NCI-H774 (cell line): ENCODE results near the gene OFD1.
"Not testable (repeated sequence)": the region's sequence is repeated elsewhere in the genome, so short reads cannot be mapped to it uniquely, and the experiment has no call there.

Experiments
- DNase-seq: peaks from one replicate; lab custom pipeline; 2025; lab: John Stamatoyannopoulos, UW

The OFD1 gene

DNA sequence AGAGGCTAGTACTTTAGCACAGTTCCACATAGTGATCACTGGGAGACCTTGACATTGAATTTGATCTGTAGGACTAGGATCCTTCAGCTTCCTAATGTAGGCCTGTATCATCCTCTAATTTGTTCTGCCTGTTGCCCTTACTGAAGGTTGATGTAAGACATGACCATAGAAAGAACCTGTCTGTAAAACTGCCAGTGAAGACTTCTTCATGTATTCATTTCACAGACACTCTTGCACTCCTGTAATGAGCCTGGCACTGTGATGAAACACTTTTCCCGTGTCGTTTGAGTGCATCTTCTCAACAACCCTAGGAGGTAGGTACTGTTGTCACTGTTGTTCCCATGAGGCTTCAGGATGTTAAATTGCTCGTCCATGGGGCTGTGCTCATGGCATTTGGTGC lies 31.0 kb upstream of the OFD1 start:
- DNase-seq = no peak

DNA sequence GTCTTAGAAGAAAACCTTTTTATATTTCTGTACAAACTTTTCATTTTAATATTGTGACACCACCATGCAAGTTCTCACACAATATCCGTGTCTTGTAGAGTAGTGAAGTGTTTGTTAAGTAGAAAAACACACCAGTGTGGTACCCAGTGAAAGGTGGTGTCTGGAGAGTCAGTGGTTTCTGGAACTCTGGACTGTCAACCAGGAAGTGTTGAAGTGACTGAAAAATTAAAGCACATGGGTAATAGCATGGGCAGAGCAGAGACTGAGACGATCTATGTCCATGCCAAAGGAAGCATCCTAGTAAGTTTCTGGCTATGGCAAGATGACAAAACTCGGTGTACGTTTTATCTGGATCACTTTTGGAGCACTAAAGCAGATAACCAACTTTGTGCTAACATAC lies 23.4 kb upstream of the OFD1 start:
- no peak for DNase-seq

DNA sequence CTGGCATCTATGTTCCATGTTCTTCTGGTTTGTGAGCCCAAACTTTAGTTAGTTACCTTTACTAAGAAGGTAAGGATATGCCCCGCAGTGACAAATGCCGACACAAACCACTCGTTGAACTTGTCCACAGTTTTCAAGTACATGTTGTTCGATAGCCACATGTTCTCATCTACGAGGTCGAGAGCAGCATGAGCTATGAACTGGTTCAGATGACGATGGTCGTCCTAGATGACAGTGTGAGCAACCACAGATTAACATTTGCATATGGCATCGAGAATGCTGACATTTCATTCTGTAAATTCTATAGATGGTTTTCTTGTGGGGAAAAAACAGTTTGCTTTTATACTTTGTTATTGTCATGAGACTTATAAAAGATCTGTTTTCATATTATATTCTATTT lies 18.1 kb upstream of the OFD1 start:
- no peak for DNase-seq

DNA sequence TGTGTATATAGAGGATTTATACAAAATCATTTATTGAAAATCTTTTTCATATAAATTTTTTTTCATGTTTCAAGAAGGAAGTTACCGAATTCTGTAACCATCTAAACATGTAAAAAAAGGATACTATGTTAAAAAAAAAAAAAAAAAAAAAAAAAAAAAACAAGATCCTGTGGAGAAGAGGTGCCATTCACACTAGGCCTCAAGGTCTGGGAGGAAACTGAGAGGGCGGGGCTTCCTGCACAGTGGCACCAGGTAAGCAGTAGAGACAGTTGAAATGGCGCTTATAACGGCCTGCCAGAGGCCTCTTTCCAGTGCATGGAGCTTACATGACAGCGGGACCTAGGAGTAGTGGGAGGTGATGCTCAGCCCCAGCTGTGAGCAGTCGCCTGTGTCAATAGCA lies 17.6 kb upstream of the OFD1 start:
- DNase-seq = no peak

DNA sequence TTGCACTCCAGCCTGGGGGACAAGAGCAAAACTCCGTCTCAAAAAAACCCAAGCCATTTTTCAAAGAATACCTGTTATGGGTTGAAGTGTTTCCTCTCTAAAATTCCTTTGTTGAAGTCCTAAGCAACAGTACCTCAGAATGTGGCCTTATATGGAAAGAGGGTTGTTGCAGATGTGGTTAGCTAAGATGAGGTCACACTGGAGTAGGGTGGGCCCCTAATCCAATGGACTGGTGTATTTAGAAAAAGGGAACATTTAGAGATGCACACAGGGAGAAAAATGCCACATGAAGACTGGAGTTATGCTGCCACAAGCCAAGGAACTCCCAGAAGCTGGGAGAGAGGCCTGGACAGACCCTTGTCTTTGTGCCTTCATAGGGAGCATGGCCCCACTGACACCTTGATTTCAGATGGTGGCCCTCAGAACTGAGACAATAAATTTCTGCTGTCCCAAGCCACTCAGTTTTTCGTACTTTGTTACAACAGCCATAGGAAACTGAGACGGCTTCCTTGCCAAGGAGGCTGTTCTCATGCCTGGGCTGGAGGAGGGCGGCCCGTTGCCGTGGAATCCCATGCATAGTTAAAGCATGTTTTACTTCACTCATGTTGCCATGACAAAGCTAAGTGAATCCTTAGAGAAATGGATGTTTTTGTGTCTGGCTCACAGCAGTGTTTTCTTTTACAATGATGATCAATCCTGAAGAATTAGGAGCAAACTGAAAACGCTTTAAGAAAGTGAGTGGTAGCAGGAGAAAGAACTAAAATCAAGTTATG lies 16.7 kb upstream of the OFD1 start:
- DNase-seq = no peak

DNA sequence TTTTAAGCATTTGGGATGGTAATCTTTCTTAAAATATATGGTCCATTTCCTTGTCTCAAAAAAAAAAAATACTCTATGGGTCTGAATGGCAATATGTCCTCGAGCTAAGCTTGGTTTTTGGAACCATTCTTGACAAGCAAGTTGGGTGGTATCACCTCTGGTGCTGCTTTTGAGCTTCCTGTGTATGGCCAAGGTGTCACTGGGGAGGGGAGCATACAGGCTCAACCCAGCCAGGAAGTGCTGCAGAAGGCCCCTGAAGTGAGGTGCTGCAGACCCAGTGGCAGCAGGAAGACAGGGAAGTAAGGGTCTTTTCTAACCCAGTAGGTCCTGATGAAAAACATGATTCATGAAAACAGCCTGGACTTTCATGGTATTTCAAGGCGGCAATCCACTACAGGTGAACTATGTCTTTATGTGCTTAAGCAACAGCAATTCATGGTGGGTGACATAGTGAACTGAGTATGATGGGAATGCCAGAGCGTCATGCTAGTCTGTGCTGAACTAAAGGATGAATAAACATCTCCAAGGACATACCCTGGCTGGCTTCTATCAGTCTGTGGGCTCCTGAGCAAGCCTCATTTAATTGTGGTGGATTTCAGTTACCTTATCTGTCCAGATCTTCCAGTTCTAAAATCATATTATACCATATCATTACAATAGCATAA lies 15.2 kb upstream of the OFD1 start:
- no peak for DNase-seq

DNA sequence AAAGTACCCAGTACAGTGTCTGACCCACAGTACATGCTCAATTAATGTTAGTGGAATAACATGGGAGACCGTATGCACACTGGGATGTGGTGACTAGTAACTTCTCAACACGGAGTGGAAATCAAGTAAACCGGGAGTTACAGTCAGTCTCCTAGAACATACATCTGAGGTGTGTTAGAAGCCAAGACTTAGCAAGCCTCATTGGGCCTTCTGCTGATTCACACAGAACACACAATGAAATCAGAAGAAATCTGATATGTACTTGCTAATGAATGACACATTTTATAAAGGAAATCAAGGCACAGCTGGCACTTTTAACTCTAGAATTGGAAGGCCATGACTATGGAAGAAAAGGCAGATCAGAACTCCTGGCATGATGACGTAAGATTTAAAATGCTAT lies 13.2 kb upstream of the OFD1 start:
- no peak for DNase-seq

DNA sequence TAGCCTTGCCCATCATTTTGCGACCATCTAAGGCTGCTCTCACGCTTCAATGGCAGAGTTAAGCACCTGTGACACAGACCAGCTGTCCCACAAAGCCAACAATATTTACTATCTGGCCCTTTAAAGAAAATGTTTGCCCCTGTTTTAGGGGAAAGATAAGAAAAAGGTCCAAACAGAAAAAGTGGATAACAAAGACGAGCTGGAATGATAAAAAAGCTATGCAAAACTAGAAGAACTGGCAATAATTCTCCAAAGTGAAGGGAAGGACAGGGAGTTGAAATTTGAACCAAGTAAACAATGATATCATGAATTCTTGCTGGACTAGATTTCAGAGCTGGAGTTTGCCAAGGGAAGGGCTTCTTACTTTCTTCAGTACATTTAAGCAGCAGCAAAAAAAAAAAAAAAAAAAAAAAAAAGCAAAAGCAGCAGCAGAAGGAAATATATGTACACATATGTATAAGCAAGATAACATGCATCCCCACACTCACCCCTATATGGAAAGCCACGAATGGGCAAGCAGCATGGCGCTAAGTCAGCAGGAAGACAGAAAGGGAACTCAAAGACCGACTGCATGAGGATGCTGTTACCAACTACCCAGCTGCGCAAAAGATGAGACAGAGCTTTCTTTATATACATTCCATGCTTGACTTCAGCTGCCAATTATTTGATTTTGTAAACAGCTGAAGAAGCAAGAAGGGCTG lies 12.6 kb upstream of the OFD1 start:
- no peak for DNase-seq

DNA sequence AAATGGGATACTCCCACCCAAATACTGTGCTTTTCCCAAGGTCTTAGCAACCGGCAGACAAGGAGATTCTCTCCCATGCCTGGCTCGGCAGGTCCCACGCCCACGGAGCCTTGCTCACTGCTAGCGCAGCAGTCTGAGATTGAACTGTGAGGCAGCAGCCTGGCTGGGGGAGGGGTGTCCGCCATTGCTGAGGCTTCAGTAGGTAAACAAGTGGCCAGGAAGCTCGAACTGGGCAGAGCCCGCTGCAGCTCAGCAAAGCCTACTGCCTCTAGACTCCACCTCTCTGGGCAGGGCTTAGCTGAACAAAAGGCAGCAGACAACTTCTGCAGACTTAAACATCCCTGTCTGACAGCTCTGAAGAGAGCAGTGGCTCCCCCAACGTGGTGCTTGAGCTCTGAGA lies 9.7 kb upstream of the OFD1 start:
- not testable (repeated sequence) for DNase-seq

DNA sequence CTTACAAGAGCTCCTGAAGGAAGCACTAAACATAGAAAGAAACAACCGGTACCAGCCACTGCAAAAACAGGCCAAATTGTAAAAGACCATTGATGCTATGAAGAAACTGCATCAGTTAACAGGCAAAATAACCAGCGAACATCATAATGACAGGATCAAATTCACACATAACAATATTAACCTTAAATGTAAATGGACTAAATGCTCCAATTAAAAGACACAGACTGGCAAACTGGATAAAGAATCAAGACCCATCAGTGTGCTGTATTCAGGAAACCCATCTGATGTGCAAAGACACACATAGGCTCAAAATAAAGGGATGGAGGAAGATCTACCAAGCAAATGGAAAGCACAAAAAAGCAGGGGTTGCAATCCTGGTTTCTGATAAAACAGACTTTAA lies 8.0 kb upstream of the OFD1 start:
- not testable (repeated sequence) for DNase-seq

DNA sequence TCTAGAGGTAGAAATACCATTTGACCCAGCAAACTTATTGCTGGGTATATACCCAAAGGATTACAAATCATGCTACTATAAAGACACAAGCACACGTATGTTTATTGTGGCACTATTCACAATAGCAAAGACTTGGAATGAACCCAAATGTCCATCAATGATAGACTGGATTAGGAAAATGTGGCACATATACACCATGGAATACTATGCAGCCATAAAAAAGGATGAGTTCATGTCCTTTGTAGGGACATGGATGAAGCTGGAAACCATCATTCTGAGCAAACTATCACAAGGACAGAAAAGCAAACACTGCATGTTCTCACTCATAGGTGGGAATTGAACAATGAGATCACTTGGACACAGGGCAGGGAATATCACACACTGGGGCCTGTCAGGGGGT lies 4.0 kb upstream of the OFD1 start:
- not testable (repeated sequence) for DNase-seq

DNA sequence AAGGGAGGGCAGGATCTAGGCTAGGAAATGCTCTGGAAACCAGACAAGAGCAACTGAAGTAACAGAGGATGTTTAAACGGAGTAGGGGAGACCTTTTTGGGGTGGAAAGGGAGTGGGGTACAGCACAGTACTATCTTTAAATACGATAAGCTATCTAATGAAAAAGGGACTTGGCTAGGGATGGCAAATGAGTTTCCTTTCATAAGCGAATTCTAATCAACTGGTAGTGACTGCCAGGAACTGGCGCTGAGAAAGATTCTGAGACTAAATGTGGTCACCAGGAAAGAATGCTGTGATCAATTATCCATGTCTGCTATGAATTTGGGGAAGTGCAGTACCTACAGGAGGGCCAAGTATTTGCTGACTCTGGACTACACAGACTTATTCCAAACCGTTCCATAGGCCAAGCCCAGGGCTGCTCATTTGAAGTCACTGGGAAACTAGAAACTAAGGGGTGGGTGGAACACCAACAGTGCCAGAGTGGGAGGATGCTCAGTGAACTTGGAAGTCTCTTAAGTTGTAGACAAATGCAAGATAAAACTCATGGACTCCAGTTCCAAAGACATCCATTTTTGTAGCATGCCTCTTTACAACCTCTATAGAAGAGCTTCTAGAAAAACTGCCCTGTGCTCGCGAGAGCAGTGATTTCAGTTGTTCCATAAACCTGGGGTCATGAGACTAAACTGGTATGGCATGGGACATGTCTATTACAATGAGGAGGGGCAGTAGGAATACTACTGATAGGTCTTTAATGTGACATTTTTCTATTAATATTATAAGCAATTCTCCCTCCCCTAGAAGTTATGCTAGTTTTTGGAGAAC lies 2.1 kb upstream of the OFD1 start:
- no peak for DNase-seq

DNA sequence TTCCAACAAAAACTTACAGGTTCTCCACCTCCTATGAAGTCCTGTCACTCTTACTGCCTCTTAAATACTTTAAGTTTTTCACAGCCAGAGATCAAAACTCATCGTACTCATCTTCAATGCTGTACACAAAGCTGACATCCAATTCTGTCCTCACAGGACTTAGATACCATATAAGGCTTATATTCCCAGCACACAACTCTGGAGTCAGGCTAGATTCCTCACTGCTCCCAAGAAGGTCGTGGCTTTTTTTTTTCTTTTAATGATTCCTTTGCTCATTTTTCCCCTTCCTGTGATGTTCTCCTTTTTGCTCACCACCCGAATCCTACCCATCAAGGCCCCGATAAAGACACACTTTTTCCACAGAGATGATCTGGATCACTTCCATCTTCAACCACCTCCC lies 1.0 kb upstream of the OFD1 start:
- no peak for DNase-seq

DNA sequence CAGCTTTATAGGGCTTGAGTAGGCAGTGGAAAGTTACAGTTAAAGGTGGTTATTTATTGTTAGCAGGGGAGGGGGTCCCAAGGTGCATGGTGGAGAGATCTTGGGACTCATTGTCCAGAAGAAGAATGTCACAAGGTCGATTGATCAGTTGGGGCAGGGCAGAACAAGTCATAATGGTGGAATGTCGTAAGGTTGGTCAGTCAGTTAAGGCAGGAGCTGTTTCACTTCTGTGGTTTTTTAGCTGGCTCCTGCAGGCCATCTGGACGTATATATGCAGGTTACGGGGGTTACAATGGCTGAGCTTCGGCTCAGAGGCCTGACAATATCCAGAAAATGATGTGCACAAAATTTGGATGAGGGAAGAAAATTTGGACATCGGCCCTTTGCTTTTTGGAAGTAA lies 7.1 kb downstream of the OFD1 start:
- DNase-seq = no peak

DNA sequence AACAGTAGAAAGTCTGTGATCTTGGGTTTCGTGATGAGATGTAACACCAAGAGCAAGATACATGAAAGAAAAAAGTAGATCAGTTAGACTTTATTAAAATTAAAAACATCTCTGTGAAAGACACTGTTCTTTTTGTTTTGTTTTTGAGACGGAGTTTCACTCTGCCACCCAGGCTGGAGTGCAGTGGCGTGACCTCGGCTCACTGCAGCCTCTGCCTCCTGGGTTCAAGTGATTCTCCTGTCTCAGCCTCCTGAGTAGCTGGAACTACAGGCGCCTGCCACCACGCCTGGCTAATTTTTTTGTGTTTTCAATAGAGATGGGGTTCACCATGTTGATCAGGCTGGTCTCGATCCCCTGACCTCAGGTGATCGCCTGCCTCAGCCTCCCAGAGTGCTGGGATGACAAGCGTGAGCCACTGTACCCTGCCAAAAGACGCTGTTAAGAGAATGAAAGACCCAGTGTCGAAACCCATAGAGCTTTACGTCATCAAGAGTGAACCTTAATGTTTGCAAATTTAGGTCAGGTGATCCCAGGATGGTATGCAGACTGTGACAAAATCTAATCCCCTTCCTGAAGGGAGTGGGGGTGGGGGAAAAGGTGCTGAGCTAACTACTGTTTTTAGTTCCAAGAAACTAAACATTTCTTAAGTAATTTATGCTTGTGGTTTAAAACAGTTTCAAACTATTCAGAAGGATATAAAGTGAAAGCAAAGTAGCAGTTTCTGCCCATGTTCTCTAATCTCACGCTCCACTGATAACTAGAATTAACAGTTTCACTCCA lies 8.0 kb downstream of the OFD1 start:
- DNase-seq = no peak

DNA sequence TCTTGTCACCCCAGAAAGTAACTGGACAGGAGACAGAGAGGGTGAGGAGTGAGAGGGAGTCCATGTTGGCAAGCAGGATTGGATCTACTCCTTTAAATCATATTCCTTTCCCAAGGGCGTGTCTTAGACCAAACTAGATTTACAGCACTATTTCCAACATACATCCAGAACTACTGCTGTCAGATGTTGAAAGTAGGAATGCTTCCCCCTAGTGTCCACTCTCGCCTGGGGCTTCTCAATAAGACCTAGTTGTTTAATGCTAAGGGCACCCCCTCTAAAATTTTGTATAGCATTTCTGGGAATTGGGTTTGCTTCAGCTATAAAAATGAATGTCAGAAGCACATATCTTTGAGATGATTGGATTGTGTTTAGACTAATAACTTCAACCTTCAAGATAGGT lies 13.3 kb downstream of the OFD1 start:
- DNase-seq = no peak

DNA sequence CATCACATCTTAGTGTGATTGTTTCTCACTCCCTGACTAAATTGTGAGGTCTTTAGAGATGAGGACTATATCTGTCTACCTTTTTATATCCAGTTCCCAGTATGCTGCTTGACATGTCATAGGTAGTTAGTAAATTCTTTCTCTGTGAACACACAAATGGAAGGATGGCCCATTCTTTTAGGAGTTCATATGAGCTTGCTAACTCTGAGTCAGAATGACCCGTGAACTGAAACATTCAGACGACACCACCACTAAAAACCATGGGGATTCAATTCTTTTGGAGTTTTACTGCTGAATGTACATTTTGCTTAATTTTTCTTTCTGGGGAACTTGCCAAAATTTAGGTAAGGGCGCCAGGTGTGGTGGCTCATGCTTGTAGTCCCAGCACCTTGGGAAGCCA lies 13.9 kb downstream of the OFD1 start:
- DNase-seq = no peak

DNA sequence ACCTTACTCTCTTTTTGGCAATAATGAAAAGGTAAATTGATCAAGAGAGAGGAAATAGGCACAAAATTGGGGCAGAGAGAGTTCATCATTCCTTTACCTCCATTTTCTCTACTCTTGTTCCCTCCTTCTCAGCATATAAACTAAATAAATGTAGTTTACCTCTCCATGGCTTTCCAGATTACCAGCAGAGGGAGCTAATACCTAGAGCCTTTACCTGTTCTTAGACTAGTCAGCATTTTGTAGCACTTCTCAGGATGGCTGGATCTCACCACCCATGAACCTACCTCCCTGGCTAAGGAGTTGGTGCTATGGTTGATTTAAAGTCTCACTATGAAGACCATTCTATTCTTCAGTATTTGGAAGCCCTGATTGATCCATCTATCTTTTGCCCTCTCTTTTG lies 15.7 kb downstream of the OFD1 start:
- no peak for DNase-seq

DNA sequence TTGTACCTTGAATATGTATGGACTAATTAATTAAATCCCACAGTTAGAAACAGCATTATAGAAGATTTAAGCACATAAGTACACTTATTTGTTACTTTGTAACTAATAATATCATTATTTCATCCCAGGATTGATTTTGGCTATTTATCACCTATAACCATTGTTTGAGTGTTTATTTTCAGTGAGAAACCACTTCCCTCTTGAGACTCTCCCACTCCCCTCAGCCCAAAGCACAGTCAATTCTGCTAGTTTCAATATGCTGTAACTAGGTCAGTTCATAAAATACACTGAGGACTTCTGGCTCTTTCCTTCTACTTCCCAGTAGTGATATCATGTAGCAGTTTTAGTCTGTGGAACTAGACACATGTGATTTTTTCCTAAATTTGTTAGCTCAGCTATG lies 16.3 kb downstream of the OFD1 start:
- no peak for DNase-seq

DNA sequence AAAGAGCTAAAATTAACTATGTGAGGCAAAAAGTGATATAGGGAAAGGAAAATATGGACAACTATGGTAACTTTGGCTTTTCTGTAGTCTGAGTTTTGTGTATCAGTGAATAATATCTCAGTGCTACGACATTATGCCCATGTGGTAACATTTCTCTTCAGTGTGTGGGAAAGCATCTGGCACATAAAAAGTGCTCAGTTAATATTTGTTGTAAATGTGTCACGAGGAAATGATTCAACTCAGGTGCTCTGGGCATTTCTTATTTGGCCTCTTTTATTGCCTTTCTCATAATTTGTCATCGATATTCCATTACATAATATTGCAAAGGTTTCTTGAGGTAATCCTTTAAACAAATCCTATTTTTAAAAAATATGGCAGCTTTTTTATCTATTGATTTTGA lies 17.6 kb downstream of the OFD1 start:
- DNase-seq = no peak

DNA sequence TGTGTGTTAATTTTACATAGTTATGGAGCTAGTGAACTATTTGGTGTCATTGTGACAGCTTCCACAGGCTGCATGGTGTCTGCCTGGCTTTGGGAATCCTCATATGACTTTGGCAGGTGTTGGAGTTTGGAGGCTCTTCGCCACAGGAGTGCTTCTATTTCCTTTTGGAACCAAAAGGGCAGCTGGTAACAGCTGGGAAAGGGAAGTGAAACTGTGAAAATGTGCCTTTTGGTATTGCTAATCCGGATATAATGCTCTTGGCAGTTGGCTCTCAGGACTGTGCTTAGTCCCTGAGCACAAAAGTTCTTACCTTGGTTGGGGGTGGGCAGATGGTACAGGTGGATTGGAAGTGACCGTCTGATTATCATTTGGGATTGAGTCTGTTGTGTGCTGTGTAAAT lies 18.1 kb downstream of the OFD1 start:
- no peak for DNase-seq

DNA sequence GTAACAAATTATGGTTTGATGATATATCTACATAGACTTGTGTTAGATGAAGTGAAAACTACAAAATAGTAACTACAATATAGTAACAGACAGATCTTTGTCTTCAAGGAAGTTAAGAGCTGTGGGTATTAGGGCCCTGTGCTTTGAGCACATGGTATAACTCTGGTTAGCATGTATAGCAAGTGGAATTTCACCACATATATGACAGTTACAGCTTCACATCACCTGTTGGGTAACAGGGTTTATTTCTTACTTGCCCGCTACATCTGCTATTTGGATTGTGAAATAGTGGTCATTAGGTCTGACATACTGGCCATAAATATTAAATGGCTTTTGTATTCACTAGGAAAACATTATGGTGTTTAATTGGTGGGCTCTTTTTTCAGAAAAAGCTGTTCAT lies 20.2 kb downstream of the OFD1 start:
- no peak for DNase-seq
